ENCODE results near the gene GPR161. TPM values are rescaled to one million over a fixed set of nuclear protein-coding genes. Genes with fewer than 3 reads are reported as not detected.

The GPR161 gene
- total and polyA plus RNA-seq, 9 of the 15 experiments (the other 6 are each of a cell fraction or from before 2014, with no cell fraction given) = 0.15 to 2.4 (median 0.76) TPM

GRCh38 chr1:168065506-168065905, 71.2 kb downstream of the GPR161 start (continued):
- TF ChIP-seq WHSC1 (IDR thresholded peaks at IDR 0.05; ENCODE audit: low read length) (no peak), ZNF224 (CRISPR knock-in tag; IDR thresholded peaks at IDR 0.05) (no peak), COPS2 (conservative IDR thresholded peaks at IDR 0.05) (no peak)

- TF ChIP-seq CEBPG (CRISPR knock-in tag; IDR thresholded peaks at IDR 0.05) = no peak
- peak; percentile 60 to 72 for TF ChIP-seq CEBPG (tag; conservative IDR thresholded peaks at IDR 0.05 in 1 of 2, IDR thresholded peaks at IDR 0.05 in 1 of 2)
- TF ChIP-seq CEBPB (tag; IDR thresholded peaks at IDR 0.05) = 0 out of 2 replicates have a peak, but pooled peaks have one; percentile 39
- no peak for TF ChIP-seq RNF2 (IDR thresholded peaks at IDR 0.05)
- peak; percentile 78 for TF ChIP-seq ATF3 (IDR thresholded peaks at IDR 0.05)
- TF ChIP-seq ATF3 (CRISPR knock-in tag; conservative IDR thresholded peaks at IDR 0.05) = no peak
- Histone ChIP-seq H3K9me1 (ENCODE audit: control insufficient read depth, insufficient read depth, low read length) (no peaks in the 10 kb centered on the region), H3K36me3 (ENCODE audit: control insufficient read depth, insufficient read depth, low read length) (peaks cover 76% of the 10 kb centered on the region), H3K4me2 (ENCODE audit: insufficient read depth, low read length) (no peak overlapping the region), H4K20me1 (replicated peaks; ENCODE audit: control insufficient read depth, insufficient read depth, low read length) (no peaks in the 10 kb centered on the region), H3K4me3 (no peak overlapping the region), H3K4me1 (replicated peaks in 1 of 2; ENCODE audit: control insufficient read depth in 2 of 2, insufficient read depth in 2 of 2, low read length in 2 of 2) (no peaks in the 10 kb centered on the region), H3K27me3 (ENCODE audit: control insufficient read depth in 2 of 2, insufficient read depth in 2 of 2, low read length in 2 of 2) (no peaks in the 10 kb centered on the region), H2AFZ (ENCODE audit: low read depth, low read length) (no peak overlapping the region), H3K79me2 (ENCODE audit: control insufficient read depth, insufficient read depth, low read length) (no peaks in the 10 kb centered on the region; the same call in 2 of the 3 replicates), H3K9me3 (replicated peaks; ENCODE audit: control insufficient read depth, insufficient read depth, low read depth, low read length) (no peaks in the 10 kb centered on the region), H3K9ac (ENCODE audit: insufficient read depth in 1 of 2, low read depth in 2 of 2, low read length in 2 of 2) (no peak overlapping the region), H3K27ac (ENCODE audit: extremely low read depth, low read depth, low read length) (no peak overlapping the region)
- FAIRE-seq = no peak
- no peak for DNase-seq (ENCODE audit: extremely low read depth in 1 of 4, low spot score in 3 of 4)
- ChIA-PET CTCF (ENCODE audit: low intra/inter-chr PET ratio) (no interaction called here), POLR2A (interaction anchor here (0.7 to 2.7 kb wide), 2 partner anchors 9 to 340 kb away, joined by 3 to 8 read pairs; no protein-coding TSS in a partner anchor)
- in situ Hi-C loops (cut with MboI) = no loop called here
- no peak for ATAC-seq
- intact Hi-C loops (cut with micrococcal nuclease) = loop anchor here (5.0 kb wide), 1 partner anchor 127 kb away; the partner anchor contains the start of genes DCAF6 and MPC2
- WGBS (ENCODE audit: insufficient coverage, low coverage, missing lambda C conversion rate) = 90% methylated on average over 1 of the region's 1 CpG
- BruUV-seq (replicated peaks) = no TSS peak
Measured at GRCh38 chr1:168064216-168064615, 72.5 kb downstream of the GPR161 start.

All from K562 (cell line).